Raji (cell line): ENCODE measurements around the gene POLE.

ENCODE experiments used
- POLR2A ChIP-seq: IDR thresholded peaks from 2 replicates; pipeline ENCODE4 v1.6.1; 2011; ENCODE audit warnings: low read depth, low read length, control low read depth; ENCODE audit not compliant: insufficient read depth

Gene POLE

DNA sequence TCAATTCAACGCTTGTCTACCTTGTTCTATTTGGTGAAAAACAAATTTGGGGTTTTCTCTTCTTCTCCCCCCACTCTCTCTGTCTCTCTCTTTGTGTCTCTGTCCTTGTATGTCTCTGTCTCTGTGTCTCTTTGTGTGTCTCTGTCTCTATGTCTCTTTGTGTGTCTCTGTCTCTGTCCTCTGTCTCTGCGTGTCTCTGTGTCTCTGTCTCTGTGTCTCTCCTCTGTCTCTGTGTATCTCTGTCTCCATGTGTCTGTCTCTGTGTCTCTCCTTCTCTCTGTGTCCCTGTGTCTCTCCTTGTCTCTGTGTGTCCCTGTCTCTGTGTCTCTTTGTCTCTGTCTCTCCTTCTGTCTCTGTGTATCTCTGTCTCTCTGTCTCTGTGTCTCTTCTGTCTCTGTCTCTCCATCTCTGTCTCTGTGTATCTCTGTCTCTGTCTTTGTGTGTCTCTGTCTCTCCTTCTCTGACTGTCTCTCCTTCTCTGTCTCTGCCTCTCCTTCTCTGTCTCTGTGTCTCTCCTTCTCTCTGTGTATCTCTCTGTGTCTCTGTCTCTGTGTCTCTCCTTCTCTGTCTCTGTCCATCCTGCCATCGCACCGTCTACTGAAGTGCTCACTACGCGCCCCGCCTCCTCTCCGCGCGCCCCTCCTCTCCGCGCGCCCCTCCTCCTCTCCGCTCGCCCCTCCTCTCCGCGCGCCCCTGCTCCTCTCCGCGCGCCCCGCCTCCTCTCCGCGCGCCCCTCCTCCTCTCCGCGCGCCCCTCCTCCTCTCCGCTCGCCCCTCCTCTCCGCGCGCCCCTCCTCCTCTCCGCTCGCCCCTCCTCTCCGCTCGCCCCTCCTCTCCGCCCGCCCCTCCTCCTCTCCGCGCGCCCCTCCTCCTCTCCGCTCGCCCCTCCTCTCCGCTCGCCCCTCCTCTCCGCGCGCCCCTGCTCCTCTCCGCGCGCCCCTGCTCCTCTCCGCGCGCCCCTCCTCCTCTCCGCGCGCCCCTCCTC lies 89.5 kb downstream of the POLE start:
- TF ChIP-seq POLR2A = no peak

DNA sequence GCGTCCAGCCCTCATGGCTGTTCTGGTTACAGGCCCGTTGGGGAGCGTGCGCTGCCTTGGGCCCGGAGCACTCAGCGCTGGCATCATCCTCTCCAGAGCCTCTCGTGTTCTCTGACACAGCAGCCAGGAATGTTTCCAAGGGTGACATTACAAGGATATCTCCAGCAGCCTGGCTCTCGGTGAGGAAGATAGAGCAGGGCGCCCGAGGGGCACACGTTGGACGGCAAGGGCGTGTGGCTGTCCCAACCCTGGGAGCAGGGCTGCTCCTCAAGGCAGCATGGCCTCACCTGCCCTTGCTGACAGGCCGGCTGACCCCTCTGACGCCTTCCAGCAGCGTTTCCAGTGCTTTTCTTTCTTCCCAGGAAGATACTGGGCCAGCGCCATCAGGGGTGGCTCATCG lies 91.1 kb downstream of the POLE start:
- no peak for TF ChIP-seq POLR2A

DNA sequence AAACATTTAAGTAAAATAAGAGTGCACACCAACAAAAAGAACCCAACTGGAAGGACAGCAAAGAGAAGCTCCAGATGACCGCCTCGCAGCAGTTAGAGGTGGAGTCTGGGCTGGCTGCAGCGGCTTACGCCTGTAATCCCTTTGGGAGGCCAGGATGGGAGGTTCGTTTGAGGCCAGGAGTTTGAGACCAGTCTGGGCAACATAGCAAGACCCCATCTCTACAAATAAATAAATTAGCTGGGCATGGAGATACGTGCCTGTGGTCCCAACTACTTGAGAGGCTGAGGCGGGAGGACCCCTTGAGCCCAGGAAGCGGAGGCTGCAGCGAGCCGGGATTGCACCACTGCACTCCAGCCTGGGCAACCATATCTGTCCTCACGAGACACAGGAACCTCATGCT lies 92.0 kb downstream of the POLE start:
- no peak for TF ChIP-seq POLR2A

DNA sequence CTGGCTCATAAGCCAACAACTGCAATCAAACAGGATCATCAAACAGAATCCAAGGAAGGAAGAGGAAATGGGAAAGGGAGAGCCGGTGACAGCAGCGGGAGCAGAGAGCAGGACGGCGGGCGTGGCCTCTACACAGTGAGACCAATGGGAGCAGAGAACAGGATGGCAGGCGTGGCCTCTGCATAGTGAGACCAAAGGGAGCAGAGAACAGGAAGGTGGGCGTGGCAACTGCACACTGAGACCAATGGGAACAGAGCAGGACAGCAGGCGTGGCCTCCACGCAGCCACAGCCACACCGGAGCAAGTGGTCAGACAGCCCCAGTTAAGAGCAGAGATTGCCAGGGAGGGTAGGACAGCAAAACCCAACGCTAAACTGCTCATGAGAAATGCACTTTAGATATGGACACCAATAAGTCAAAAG lies 93.2 kb downstream of the POLE start:
- no peak for TF ChIP-seq POLR2A

DNA sequence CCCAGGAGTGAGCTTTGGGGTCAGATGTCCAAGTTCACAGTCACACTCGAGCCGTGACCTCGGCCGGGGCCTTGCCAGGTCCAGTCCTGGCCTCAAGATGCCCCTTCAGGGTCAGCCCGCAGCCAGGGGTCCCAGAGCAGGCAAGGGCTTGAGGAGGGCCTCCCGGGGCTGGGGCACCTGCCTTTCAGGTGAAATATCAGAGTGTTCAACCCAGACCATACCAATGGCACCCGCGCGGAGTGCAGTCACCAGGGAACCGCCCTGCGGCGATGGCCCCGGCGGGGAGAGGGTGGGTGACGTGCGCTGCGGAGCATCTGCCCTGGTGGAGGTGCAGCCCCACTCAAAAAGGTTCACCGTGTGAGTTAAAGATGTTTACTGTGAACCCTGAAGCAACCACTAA lies 93.6 kb downstream of the POLE start:
- no peak for TF ChIP-seq POLR2A

DNA sequence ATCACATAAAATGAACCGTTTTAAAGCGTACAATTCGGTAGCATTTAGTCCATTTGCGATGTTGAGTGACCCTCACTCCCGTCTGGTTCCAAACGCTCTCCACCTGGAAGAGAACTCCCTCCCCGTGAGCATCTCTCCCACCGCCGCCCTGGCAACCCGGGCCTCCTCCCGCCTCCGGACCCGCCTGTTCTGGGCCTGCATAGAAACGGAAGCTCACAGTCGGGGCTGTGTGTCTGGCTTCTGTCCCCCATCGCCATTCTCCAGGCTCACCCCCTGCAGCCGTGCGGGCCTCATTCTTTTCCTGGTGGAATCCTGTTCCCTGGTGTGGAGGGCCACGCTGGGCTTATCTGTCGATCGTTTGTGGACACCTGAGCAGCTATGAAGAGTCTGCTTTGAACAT lies 94.1 kb downstream of the POLE start:
- no peak for TF ChIP-seq POLR2A

DNA sequence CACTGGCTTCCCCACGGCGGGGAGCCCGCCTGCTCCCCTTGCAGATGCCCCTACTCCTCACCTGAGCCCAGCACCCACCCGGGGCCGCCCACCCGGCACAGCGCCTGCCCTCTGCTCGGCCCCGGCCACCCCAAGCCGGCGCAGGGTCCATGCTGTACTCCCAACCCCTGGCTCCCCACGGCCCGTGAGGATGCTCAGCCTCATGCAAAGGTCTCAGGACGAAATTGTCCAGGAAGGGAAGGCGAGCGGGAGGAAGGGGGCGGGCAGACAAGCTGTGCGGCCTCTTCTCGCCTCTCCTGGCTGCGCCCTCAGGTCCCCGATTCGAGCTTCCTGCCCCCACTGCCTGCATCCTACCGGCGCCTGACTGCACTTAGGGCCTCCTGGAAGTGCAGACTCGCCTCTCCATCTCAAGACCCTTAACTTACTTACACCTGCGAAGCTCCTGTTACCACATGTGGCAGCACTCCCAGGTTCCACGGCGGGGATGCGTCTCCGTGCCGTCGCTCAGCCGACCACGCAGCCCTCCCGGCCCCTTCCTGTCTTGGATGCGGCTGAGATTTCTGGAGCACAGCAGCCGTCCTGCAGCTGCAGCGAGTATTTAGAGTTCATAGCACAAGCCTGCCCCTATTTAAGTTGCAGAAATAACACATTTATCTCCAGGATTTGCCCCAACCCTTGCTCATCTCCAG lies 94.7 kb downstream of the POLE start:
- TF ChIP-seq POLR2A = no peak

DNA sequence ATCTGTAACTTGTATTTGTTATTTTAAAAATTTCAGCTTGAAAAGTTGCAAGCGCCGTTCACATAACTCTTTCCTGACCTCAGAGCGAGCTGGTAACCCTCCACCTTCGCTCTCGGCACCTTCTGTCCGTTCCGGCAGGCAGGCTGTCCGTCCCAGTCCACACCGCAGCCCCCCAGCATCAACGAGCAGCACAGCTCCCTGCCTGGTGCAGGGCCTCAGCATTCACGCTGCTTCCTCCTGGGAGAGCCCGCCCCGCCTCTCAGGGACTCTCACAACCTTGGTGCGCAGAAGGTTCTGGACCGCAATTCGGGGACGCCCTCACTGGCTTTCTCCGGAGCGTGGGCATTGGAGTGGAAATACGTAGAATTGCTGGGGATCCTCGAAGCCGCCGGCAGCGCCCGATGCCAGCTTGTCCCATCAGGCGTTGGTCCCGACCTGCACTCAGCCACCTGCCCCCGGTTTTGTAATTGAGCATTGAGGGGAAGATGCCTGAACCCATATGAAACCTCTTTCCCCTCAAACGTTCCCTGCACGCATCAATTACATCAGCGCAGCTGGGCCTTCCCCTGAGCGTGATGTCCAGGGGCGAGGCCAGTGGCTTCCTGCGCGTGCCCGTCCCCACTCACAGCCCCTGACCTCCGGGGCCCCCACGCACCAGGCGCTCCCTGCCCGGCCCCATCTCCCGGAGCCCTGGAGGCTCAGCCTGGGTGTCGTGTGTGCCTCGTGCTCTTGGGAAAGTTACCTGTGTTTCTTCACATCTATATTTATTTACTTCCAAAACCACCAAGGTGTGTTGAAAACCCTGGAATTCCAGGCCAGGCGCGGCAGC lies 95.8 kb downstream of the POLE start:
- no peak for TF ChIP-seq POLR2A

DNA sequence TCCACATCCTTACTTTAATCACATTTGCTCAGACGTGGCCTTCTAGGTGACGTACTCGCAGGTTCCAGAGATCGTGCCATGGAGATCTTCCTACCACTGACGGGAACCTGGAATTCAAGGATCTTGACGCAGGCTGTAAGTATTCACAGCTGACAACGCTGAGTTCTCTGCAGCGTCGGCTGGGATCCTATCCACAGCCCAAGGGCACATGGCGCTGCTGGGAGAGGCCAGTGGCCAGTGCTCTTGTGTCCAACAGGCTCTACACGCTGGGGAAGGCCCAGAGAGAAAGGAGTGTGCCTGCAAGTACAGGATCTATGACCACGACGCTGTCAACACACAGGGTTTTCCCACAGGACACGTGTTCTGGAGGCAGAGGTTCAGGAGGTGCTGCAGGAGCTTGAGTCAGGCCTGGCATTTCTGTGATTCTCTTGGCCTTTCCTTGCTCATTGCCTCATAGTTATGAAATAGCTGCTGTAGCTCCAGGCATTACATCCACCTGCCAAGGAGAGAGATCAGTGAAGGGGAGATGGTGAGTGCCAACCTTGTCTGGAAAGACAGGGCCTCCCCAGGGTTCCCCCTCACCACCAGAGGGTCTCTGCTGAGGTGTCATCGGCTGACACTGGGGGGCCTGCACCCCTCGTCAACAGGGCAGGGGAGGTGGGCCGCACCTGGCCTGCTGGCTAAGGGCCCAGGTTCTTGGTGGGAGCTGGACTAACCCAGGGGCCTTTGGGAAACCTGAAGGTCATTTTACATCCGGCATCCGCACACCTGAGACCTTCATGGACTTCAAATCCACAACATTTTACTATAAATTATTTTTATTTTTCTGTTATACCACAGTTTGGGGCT lies 98.1 kb downstream of the POLE start:
- no peak for TF ChIP-seq POLR2A

DNA sequence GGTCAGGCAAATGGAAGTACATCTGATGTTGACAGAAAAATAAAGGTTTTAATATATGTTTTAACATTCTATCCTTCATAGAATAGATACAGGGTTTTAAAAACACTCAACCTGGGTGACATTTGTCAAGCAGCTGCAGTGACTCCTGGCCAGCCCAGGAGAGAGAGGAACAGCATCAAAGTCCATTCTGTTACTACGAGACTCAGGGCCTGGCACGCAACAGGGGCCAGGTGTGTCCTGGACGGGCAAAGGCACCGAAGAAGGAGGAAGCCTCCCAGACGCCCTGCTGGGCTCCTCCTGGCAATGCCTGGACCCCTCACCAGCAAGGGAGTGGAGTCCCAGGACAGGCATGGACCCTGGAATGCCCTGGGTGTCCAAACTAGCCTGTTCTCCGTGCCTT lies 98.8 kb downstream of the POLE start:
- no peak for TF ChIP-seq POLR2A

DNA sequence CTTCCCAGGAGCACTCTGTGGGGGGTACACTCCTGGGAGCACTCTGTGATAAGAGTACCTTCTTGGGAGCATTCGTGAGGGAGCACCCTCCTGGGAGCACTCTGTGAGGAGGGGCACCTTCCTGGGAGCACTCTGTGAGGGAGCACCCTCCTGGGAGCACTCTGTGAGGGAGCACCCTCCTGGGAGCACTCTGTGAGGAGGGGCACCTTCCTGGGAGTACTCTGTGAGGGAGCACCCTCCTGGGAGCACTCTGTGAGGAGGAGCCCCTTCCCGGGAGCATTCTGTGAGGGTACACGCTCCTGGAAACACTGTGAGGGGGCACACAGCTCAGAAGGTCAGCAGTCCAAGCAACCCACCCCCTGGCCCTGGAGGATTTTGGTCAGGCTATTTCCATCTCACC lies 99.4 kb downstream of the POLE start:
- no peak for TF ChIP-seq POLR2A

DNA sequence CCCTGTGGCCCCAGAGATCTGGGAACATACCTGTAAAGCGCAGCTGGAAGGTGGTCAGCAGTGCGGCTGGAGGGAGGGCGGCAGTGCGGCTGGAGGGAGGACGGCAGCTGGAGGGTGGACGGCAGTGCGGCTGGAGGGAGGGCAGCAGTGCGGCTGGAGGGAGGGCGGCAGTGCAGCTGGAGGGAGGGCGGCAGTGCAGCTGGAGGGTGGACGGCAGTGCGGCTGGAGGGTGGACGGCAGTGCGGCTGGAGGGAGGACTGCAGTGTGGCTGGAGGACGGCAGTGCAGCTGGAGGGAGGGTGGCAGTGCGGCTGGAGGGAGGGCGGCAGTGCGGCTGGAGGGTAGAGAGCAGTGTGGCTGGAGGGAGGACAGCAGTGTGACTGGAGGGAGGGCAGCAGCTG lies 100.2 kb downstream of the POLE start:
- no peak for TF ChIP-seq POLR2A

DNA sequence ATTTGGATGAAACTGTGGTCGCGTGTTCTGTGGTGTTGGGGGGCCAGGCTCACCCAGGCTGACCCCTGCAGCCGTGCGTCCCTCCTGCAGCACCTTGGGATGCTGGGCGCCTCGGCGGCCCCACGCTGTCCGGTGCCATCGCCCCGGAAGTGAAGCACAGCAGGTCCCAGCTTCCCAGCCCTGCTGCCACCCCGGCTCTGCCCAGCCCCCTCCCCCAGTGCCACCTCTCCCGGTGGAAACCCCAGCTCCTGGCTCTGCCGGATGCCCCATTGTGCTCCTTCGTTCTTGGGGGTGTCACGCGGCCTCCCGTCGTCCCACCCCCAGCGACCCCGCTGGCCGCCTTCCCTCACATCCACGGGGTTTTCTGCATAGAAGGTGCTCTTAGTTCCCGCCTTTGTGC lies 102.0 kb downstream of the POLE start:
- no peak for TF ChIP-seq POLR2A

DNA sequence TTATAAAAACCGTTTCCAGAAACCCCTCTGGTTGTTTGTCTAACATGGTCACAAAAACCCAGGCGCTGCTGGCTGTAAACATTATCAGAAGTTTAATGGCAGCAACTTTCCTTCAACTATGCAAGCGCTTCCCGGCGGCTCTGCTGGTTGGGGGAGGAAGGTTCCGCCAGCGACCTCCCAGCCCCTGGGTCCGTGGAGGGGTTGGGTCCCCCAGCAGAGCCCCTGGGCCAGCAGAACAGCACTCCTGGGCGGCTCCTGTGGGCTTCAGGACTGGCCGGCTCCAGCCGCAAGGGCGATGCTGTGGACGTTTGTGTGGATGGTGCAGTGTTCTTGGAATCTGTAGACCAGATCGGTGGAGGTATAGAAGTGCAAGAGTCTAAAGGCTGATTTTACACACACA lies 102.7 kb downstream of the POLE start:
- TF ChIP-seq POLR2A = no peak
